ENCODE results near the gene YDJC.
"Not testable (repeated sequence)": the region's sequence is repeated elsewhere in the genome, so short reads cannot be mapped to it uniquely, and the experiment has no call there.

YDJC gene

GRCh38 chr22:21603973-21604372 lies 25.8 kb downstream of the YDJC start:
- DNase-seq, result no peak

- DNase-seq, result no peak
These were observed 27.2 kb downstream of the YDJC start for GRCh38 chr22:21602579-21602978.

GRCh38 chr22:21599053-21599893 lies 30.5 kb downstream of the YDJC start:
- DNase-seq, result no peak

GRCh38 chr22:21598302-21598701 lies 31.5 kb downstream of the YDJC start:
- DNase-seq, result no peak

GRCh38 chr22:21596356-21597135 lies 33.3 kb downstream of the YDJC start:
- DNase-seq, result not testable (repeated sequence)

- DNase-seq, result no peak
These were observed 34.9 kb downstream of the YDJC start for GRCh38 chr22:21594865-21595452.

GRCh38 chr22:21593406-21594232 lies 36.2 kb downstream of the YDJC start:
- no peak for DNase-seq

GRCh38 chr22:21592422-21592821 lies 37.4 kb downstream of the YDJC start:
- no peak for DNase-seq

- no peak for DNase-seq
These were observed 38.1 kb downstream of the YDJC start for GRCh38 chr22:21591695-21592094.

- no peak for DNase-seq
These were observed 38.8 kb downstream of the YDJC start for GRCh38 chr22:21590809-21591641.

GRCh38 chr22:21589396-21589795 lies 40.4 kb downstream of the YDJC start:
- DNase-seq, result no peak

GRCh38 chr22:21587803-21588611 lies 41.8 kb downstream of the YDJC start:
- no peak for DNase-seq

GRCh38 chr22:21585389-21585788 lies 44.4 kb downstream of the YDJC start:
- DNase-seq, result no peak

- DNase-seq, result no peak
These were observed 46.8 kb downstream of the YDJC start for GRCh38 chr22:21582801-21583740.

GRCh38 chr22:21581009-21581713 lies 48.7 kb downstream of the YDJC start:
- not testable (repeated sequence) for DNase-seq

- not testable (repeated sequence) for DNase-seq
These were observed 49.2 kb downstream of the YDJC start for GRCh38 chr22:21580623-21581007.

- no peak for DNase-seq
These were observed 50.4 kb downstream of the YDJC start for GRCh38 chr22:21579474-21579851.
